Sigmoid colon (tissue), 4 donors: ENCODE data around the gene PRKN.

ENCODE experiments used
- CTCF ChIP-seq, 4 experiments: fragments of 450-650 bp in 3 of 4; fragments of 200-600 bp in 1 of 4; IDR thresholded peaks; one replicate each; pipeline ENCODE4 v1.5.1; 2016 to 2019; ENCODE audit warnings: antibody characterized with exemption in 4 of 4, mild to moderate bottlenecking in 3 of 4, moderate library complexity in 2 of 4
- EP300 ChIP-seq, 4 donors: sonication (generic); formaldehyde crosslinking; IDR thresholded peaks; one replicate each; pipeline ENCODE4 v1.6.1; 2017; ENCODE audit warnings: antibody characterized with exemption in 4 of 4

GRCh38 chr6:162026843-162027242, 700.7 kb downstream of the PRKN start:
- TF ChIP-seq CTCF (IDR thresholded peaks at IDR 0.05) (no peak), EP300 (IDR thresholded peaks at IDR 0.05) (no peak)
